ENCODE measurements around the gene MAGI2. TPM values are rescaled to one million over a fixed set of nuclear protein-coding genes. Genes with fewer than 3 reads are reported as not detected.

Gene MAGI2
- total RNA-seq, 1 donor from 2014 or later, result 64.2 TPM

DNA sequence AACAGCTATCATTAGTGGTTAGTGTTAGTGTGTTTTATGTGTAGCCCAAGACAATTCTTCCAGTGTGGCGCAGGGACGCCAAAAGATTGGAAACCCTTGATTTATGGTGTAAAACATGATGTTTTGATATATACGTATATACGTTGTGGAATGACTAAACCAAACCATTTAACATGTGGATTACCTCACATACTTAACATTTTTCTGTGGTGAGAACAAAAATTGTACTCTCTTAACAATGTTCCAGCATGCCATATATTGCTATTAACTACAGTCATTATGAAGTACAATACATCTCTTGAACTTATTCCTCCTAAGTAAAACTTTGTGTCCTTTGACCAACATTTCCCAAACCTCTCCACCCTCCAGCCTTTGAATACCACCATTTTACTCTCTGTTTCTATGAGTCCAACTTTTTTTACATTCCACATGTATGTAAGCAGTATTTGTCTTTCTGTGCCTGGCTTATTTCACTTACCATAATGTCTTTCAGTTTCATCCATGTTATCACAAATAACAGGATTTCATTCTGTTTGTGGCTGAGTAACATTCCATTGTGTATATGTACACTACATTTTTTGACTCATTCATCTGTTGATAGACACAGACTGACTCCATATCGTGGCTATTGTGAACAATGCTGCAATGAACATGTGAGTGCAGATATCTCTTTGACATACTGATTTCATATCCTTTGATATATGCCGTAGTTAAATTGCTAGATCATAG, 42.2 kb upstream of the MAGI2 start:
- Mint-ChIP-seq H3K9me3 (ENCODE audit: unreplicated experiment) (no peaks in the 10 kb centered on the region), H3K27me3 (ENCODE audit: unreplicated experiment) (no peaks in the 10 kb centered on the region), H3K36me3 (ENCODE audit: unreplicated experiment) (no peaks in the 10 kb centered on the region), H3K4me3 (ENCODE audit: unreplicated experiment) (no peak overlapping the region), H3K27ac (ENCODE audit: unreplicated experiment) (no peak overlapping the region), H3K4me1 (ENCODE audit: low read depth, unreplicated experiment) (no peaks in the 10 kb centered on the region)
- TF ChIP-seq, protein P1, sequence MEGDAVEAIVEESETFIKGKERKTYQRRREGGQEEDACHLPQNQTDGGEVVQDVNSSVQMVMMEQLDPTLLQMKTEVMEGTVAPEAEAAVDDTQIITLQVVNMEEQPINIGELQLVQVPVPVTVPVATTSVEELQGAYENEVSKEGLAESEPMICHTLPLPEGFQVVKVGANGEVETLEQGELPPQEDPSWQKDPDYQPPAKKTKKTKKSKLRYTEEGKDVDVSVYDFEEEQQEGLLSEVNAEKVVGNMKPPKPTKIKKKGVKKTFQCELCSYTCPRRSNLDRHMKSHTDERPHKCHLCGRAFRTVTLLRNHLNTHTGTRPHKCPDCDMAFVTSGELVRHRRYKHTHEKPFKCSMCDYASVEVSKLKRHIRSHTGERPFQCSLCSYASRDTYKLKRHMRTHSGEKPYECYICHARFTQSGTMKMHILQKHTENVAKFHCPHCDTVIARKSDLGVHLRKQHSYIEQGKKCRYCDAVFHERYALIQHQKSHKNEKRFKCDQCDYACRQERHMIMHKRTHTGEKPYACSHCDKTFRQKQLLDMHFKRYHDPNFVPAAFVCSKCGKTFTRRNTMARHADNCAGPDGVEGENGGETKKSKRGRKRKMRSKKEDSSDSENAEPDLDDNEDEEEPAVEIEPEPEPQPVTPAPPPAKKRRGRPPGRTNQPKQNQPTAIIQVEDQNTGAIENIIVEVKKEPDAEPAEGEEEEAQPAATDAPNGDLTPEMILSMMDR (IDR thresholded peaks at IDR 0.05; ENCODE audit: partially characterized antibody, unreplicated experiment), result no peak
- DNase-seq, result no peak

DNA sequence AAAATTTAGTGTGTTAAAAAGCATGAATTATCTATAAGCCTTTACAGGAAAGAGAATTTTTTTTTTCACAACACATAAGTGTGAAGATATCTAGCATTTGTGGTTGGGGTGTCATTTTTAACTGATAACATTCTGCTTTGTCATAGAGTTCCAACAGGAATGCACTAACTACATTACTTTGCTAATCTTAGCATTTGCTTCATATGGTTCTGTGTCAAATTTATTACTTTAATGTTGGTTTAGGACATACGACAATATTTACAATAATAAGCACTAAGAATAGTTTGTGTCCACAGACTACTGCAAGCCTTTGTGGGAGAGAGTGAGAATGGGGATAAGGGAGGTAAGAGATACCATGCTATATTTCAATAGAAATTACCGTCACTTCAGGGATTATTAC, 40.6 kb upstream of the MAGI2 start:
- Mint-ChIP-seq H3K4me1 (ENCODE audit: low read depth, unreplicated experiment) (peaks cover under 1% of the 10 kb centered on the region), H3K27me3 (ENCODE audit: unreplicated experiment) (no peaks in the 10 kb centered on the region), H3K4me3 (ENCODE audit: unreplicated experiment) (no peak overlapping the region), H3K27ac (ENCODE audit: unreplicated experiment) (no peak overlapping the region), H3K9me3 (ENCODE audit: unreplicated experiment) (no peaks in the 10 kb centered on the region), H3K36me3 (ENCODE audit: unreplicated experiment) (no peaks in the 10 kb centered on the region)
- TF ChIP-seq, protein P1 (IDR thresholded peaks at IDR 0.05; ENCODE audit: partially characterized antibody, unreplicated experiment), result no peak
- no peak for DNase-seq

DNA sequence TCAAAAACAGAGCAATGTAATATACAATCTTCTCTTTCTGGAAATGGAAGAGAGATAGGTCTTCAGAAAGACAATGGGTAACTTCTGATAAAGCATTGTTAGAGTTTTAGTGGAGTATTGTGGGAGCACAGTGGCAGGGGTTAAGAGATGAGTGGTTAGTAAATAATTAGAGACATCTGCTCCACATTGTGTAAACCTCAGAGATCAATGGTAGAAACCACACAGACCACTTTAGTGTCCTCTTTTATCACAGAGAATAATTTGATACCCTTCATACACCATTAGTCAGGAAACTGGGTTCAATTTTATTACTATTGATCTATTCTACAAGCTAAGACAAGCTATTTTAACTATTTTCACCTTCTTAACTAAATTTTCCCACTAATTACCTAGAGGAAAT, 35.9 kb upstream of the MAGI2 start:
- Mint-ChIP-seq H3K27ac (ENCODE audit: unreplicated experiment) (no peak overlapping the region), H3K4me3 (ENCODE audit: unreplicated experiment) (no peak overlapping the region), H3K36me3 (ENCODE audit: unreplicated experiment) (no peaks in the 10 kb centered on the region), H3K27me3 (ENCODE audit: unreplicated experiment) (peaks cover 1% of the 10 kb centered on the region), H3K9me3 (ENCODE audit: unreplicated experiment) (no peaks in the 10 kb centered on the region), H3K4me1 (ENCODE audit: low read depth, unreplicated experiment) (peaks cover 3% of the 10 kb centered on the region)
- TF ChIP-seq, protein P1 (IDR thresholded peaks at IDR 0.05; ENCODE audit: partially characterized antibody, unreplicated experiment), result no peak
- DNase-seq, result no peak

DNA sequence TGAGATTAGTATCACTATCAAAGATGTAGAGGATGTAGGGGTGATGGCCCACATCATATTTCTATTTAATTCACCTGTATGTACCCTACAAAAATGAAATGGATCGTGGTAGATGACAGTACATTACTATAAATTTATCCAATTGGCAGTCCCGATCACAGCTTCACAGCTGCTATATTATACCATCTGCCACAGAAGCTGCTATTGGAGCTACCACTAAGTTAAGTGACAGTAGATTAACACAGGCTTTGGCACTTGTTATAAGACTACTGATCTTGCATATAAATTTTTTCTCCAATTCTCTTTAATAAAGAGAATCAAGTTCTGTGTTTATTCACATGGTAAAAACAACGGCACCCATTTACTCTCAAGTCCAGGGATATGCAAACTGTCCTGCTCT, 24.9 kb upstream of the MAGI2 start:
- no peaks in the 10 kb centered on the region for H3K4me1 Mint-ChIP-seq (ENCODE audit: low read depth, unreplicated experiment)
- H3K9me3 Mint-ChIP-seq (ENCODE audit: unreplicated experiment), result no peaks in the 10 kb centered on the region
- no peaks in the 10 kb centered on the region for H3K27me3 Mint-ChIP-seq (ENCODE audit: unreplicated experiment)
- H3K36me3 Mint-ChIP-seq (ENCODE audit: unreplicated experiment), result no peaks in the 10 kb centered on the region
- H3K4me3 Mint-ChIP-seq (ENCODE audit: unreplicated experiment), result no peak overlapping the region
- TF ChIP-seq, protein P1 (IDR thresholded peaks at IDR 0.05; ENCODE audit: partially characterized antibody, unreplicated experiment), result no peak
- no peak for DNase-seq
- no peak overlapping the region for H3K27ac Mint-ChIP-seq (ENCODE audit: unreplicated experiment)

DNA sequence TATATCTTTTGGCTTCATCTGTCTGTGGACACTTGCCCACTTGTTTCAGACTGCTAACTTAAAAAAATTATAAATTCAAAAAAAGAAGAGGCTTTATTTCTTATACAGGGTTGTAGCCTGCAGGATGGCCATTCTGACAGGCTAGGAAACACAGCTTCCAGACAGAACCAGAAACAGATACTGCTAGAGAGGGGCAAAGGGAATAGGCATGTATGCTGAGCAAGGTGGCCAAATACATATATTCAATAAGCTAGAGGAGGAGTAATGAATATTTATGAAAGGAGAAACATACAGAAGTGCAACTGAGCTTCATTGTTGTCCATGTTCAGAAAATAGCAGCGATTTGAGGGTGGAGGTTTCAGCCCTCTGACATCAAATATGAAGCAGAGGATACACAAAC, 22.0 kb upstream of the MAGI2 start:
- Mint-ChIP-seq H3K4me1 (ENCODE audit: low read depth, unreplicated experiment) (no peaks in the 10 kb centered on the region), H3K9me3 (ENCODE audit: unreplicated experiment) (no peaks in the 10 kb centered on the region), H3K27me3 (ENCODE audit: unreplicated experiment) (no peaks in the 10 kb centered on the region), H3K27ac (ENCODE audit: unreplicated experiment) (no peak overlapping the region), H3K36me3 (ENCODE audit: unreplicated experiment) (no peaks in the 10 kb centered on the region), H3K4me3 (ENCODE audit: unreplicated experiment) (no peak overlapping the region)
- TF ChIP-seq, protein P1 (IDR thresholded peaks at IDR 0.05; ENCODE audit: partially characterized antibody, unreplicated experiment), result no peak
- DNase-seq, result no peak

All from glutamatergic neuron (in vitro differentiated cells).